NB4 (cell line): Measurements from ENCODE around the gene CNKSR3.

ENCODE experiments used
- DNase-seq: peaks from one replicate; pipeline ENCODE4 v3.0.0; 2010; ENCODE audit warnings: low read depth
- H3K4me3 ChIP-seq: one replicate; pipeline ENCODE4 v1.5.1; 2011; ENCODE audit warnings: mild to moderate bottlenecking, low read depth, low read length, moderate library complexity
- CTCF ChIP-seq: IDR thresholded peaks from one replicate; pipeline ENCODE4 v1.5.1; 2012; ENCODE audit warnings: low read depth, low read length
- MAX ChIP-seq: IDR thresholded peaks from 2 replicates; pipeline ENCODE4 v1.6.1; 2011; ENCODE audit warnings: low read depth, low read length
- MYC ChIP-seq: IDR thresholded peaks from 2 replicates; pipeline ENCODE4 v1.6.1; 2011; ENCODE audit warnings: low read depth, low read length
- POLR2A ChIP-seq: IDR thresholded peaks from 2 replicates; pipeline ENCODE4 v1.6.1; 2011; ENCODE audit warnings: mild to moderate bottlenecking; ENCODE audit not compliant: insufficient read length; ENCODE audit errors: extremely low read depth

CNKSR3 gene

DNA sequence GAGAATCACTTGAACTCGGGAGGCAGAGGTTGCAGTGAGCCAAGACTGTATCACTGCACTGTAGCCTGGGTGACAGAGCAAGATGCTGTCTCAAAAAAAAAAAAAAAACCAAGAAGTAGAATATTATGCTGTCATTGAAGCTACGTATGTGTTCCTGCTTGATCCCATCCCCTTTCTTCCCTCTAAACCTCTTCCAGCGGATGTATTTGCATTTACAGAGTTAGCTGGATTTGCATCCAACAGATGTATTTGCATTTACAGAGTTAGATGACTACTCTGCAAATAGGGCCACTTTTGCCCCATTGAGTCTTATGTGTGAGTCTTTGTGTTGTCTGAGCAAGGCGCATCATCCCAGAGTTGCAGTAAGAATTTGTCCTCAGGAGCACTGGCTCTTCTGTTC is 128.9 kb downstream of the CNKSR3 start:
- H3K4me3 ChIP-seq, result no peak overlapping the region
- TF ChIP-seq MAX (no peak), POLR2A (no peak), CTCF (no peak), MYC (no peak)
- DNase-seq, result no peak

DNA sequence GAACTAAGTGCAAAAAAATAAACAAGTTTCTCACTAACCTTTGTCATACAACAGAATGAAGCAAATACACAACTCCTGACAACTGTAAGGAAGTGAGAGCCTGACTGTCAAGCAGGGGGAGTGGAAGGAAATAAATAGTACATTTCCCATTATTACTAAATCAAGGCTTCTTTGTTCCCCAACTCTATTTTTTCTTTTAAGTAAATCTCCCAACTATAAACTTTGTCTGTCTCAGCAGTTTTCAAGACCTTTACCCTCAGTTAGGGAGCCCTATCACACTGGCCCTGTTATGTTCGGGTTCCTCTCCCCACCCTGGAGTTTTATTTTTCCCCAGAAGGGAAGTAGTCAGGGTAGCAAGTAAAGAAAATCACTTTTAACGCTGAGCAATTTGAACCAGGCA is 129.7 kb downstream of the CNKSR3 start:
- TF ChIP-seq CTCF (no peak), POLR2A (no peak), MYC (no peak), MAX (no peak)
- no peak overlapping the region for H3K4me3 ChIP-seq
- DNase-seq, result no peak

DNA sequence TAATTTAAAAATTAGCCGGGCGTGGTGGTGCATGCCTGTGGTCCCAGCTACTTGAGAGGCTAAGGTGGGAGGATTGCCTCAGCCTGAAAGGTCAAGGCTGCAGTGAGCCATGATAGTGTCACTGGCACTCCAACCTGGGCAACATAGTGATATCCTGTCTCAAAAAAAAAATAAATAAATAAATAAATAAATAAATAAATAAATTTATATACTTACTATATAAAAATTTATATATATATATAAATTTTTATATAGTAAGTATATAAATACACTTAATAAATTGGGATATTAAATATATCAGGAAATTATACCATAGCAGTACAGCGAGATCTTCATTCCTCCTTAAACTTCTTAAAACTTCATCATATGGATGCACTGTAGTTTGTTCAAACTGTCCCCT is 130.9 kb downstream of the CNKSR3 start:
- DNase-seq, result no peak
- no peak for TF ChIP-seq MYC

GRCh38 chr6:154378518-154378917 is 132.0 kb downstream of the CNKSR3 start:
- no peak for DNase-seq
- no peak overlapping the region for H3K4me3 ChIP-seq
- no peak for TF ChIP-seq MYC
- TF ChIP-seq MAX, result no peak
- TF ChIP-seq CTCF, result no peak

More for the DNA sequence above, 130.9 kb downstream of the CNKSR3 start:
- no peak overlapping the region for H3K4me3 ChIP-seq

DNA sequence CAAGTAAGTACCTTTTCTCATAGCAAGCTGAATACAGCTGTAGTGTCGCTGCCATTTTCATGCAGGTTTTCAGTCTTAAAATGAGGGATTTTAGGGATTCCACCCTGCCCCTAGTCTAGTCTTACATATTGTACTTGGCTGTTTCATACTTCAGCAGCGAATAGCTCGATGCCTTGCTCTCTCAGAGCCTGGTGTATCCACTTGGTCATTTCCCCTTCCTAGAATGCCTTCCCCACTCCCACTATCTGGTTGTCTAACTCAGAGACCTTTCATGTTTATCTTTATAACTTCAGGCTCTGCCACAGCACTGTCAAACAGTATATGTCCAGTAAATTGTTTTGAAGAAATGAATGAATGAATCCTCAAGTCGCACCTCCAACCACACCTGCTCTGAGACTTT is 132.8 kb downstream of the CNKSR3 start:
- H3K4me3 ChIP-seq, result no peak overlapping the region
- no peak for TF ChIP-seq CTCF
- TF ChIP-seq POLR2A, result no peak
- no peak for TF ChIP-seq MAX
- no peak for TF ChIP-seq MYC
- no peak for DNase-seq

DNA sequence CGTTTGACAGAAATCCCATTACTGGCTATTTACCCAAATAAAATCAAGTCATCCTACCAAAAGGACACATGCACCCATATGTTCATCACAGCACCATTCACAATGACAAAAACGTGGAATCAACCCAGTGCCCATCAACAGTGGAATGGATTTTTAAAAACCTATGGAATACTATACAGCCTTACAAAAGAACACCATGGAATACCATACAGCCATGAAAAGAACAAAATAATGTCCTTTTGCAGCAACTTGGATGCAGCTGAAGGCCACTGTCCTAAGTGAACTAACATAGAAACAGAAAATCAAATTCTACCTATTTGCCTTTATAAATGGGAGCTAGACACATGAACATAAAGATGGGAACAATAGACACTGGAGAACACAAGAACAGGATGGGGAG is 136.5 kb downstream of the CNKSR3 start:
- no peak for TF ChIP-seq POLR2A
- no peak for TF ChIP-seq CTCF
- no peak for TF ChIP-seq MYC
- no peak for TF ChIP-seq MAX
- no peak overlapping the region for H3K4me3 ChIP-seq
- DNase-seq, result no peak

GRCh38 chr6:154371281-154371680 is 139.2 kb downstream of the CNKSR3 start:
- H3K4me3 ChIP-seq, result no peak overlapping the region
- no peak for DNase-seq
- no peak for TF ChIP-seq POLR2A
